BJ (cell line): Measurements from ENCODE around the gene L3MBTL2. TPM values are rescaled to one million over a fixed set of nuclear protein-coding genes. Genes with fewer than 3 reads are reported as not detected.

Experiments
- CTCF ChIA-PET: fragments of 350-600 bp; formaldehyde crosslinking; extraction: SDS; loops from one replicate; lab custom pipeline; 2021; ENCODE audit warnings: antibody characterized with exemption, inconsistent platforms; lab: Yijun Ruan, JAX
- POLR2A ChIA-PET: fragments of 300-600 bp; sonication (Branson Sonifier 250); formaldehyde crosslinking; extraction: SDS; loops from one replicate; lab custom pipeline; 2021; ENCODE audit warnings: antibody characterized with exemption; lab: Charles Lee
- DNase-seq: peaks from one replicate; pipeline ENCODE4 v3.0.0-alpha.2; 2011; ENCODE audit warnings: low read depth
- H3K27me3 ChIP-seq: 2 replicates; pipeline ENCODE4 v1.6.0; 2011; ENCODE audit warnings: low read length; ENCODE audit not compliant: control insufficient read depth, insufficient read depth
- H3K36me3 ChIP-seq: 2 replicates; pipeline ENCODE4 v1.5.1; 2011; ENCODE audit warnings: low read length; ENCODE audit not compliant: control insufficient read depth, insufficient read depth
- H3K4me3 ChIP-seq: 2 replicates; pipeline ENCODE4 v1.5.1; 2011; ENCODE audit warnings: low read depth, mild to moderate bottlenecking, control low read depth, low read length
- polyA plus RNA-seq: library from polyadenylated mRNA; depleted of rRNA; stranded (reverse); fragments of >200 nt; gene quantifications from 2 replicates; pipeline ENCODE4 v1.2.3, GENCODE V29; 2011
- TF ChIP-seq, protein P1 (sequence below): IDR thresholded peaks from 2 replicates; pipeline ENCODE4 v1.5.1; 2011; ENCODE audit warnings: low read depth, mild to moderate bottlenecking, control low read depth, inconsistent platforms, low read length, moderate library complexity; ENCODE audit not compliant: insufficient read depth

Gene L3MBTL2
- polyA plus RNA-seq, 1 experiment = 26.5 TPM

DNA sequence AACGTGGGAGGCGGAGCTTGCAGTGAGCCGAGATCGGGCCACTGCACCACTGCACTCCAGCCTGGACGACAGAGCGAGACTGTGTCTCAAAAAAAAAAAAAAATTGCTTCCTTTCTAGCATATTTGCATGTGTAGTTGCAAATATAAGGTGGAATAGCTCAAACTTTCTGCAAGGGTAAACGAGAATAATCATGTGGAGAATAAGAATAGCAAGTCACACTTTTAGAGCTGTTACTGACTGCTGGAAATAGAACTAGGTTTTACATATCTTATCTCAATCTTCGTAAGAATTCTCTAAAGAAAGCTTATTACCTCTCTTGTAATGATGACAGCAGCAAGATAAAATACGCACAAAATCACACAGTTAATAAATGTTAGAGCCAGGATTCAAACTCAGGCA lies 1.6 kb downstream of the L3MBTL2 start:
- POLR2A ChIA-PET = no interaction called here
- CTCF ChIA-PET = interaction anchor here (0.6 kb wide), 1 partner anchor 25 kb away, joined by 3 read pairs; no protein-coding TSS in a partner anchor
- H3K4me3 ChIP-seq = no peak overlapping the region
- no peak for DNase-seq
- TF ChIP-seq, protein P1, sequence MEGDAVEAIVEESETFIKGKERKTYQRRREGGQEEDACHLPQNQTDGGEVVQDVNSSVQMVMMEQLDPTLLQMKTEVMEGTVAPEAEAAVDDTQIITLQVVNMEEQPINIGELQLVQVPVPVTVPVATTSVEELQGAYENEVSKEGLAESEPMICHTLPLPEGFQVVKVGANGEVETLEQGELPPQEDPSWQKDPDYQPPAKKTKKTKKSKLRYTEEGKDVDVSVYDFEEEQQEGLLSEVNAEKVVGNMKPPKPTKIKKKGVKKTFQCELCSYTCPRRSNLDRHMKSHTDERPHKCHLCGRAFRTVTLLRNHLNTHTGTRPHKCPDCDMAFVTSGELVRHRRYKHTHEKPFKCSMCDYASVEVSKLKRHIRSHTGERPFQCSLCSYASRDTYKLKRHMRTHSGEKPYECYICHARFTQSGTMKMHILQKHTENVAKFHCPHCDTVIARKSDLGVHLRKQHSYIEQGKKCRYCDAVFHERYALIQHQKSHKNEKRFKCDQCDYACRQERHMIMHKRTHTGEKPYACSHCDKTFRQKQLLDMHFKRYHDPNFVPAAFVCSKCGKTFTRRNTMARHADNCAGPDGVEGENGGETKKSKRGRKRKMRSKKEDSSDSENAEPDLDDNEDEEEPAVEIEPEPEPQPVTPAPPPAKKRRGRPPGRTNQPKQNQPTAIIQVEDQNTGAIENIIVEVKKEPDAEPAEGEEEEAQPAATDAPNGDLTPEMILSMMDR = no peak
- H3K27me3 ChIP-seq = no peaks in the 10 kb centered on the region
- H3K36me3 ChIP-seq = peaks cover 4% of the 10 kb centered on the region; the same call in 1 of the 2 replicates

DNA sequence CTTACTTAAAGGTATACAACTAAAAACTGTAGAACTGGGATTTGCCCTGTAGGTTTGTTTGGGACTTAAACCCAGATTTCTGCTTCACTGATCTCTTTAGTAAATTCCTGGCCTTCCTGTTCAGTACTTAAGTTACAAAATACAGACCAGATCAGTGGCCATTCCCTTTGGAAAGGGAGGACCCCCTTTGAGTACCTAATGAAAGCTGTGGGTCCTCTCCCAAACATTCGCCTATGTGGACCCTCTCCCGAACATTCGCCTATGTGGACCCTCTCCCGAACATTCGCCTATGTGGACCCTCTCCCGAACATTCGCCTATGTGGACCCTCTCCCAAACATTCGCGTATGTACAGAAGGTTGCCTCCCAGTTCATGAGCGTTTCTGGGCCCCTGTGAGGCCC lies 10.3 kb downstream of the L3MBTL2 start:
- ChIA-PET POLR2A (no interaction called here), CTCF (no interaction called here)
- no peaks in the 10 kb centered on the region for H3K27me3 ChIP-seq
- H3K36me3 ChIP-seq = peaks cover 7% of the 10 kb centered on the region
- TF ChIP-seq, protein P1 = no peak
- no peak for DNase-seq
- no peak overlapping the region for H3K4me3 ChIP-seq

DNA sequence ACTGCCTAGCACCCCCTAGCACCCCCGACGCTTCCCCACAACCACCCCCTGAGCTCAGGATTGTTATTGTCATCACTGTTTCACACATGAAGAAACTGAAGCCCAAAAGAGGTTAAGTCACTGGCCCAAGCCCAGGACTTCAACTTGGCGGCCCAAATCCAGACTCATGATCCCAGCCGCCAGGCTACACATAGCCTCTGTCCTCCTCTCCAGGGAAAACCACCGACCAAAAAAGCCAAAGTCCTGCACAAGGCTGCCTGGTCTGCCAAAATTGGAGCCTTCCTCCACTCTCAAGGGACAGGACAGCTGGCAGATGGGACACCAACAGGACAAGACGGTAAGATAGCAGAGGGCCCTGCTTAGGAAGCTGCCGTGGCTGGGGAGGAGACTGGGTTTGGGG lies 10.8 kb downstream of the L3MBTL2 start:
- ChIA-PET CTCF (no interaction called here), POLR2A (no interaction called here)
- H3K36me3 ChIP-seq = peaks cover 5% of the 10 kb centered on the region
- TF ChIP-seq, protein P1 = no peak
- no peak for DNase-seq
- no peaks in the 10 kb centered on the region for H3K27me3 ChIP-seq
- H3K4me3 ChIP-seq = no peak overlapping the region

DNA sequence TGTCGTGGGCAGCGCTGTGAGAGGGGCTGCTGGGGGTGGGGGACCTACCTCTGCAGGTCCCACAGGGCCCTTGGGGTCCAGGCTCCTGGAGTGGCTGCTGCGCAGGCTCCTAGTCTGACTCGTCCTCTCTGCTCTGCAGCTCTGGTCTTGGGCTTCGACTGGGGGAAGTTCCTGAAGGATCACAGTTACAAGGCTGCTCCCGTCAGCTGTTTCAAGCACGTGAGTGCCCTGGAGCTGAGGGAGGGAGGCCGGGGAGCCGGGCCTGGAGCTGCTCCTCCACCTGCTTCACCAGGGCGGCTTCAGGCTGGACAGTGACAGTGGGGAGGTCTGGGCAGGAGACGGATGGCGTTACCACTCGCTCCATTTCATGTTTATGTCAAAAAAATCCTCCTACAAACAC lies 11.9 kb downstream of the L3MBTL2 start:
- no peaks in the 10 kb centered on the region for H3K27me3 ChIP-seq
- ChIA-PET CTCF (no interaction called here), POLR2A (no interaction called here)
- TF ChIP-seq, protein P1 = no peak
- peaks cover 7% of the 10 kb centered on the region for H3K36me3 ChIP-seq
- no peak overlapping the region for H3K4me3 ChIP-seq
- DNase-seq = no peak

DNA sequence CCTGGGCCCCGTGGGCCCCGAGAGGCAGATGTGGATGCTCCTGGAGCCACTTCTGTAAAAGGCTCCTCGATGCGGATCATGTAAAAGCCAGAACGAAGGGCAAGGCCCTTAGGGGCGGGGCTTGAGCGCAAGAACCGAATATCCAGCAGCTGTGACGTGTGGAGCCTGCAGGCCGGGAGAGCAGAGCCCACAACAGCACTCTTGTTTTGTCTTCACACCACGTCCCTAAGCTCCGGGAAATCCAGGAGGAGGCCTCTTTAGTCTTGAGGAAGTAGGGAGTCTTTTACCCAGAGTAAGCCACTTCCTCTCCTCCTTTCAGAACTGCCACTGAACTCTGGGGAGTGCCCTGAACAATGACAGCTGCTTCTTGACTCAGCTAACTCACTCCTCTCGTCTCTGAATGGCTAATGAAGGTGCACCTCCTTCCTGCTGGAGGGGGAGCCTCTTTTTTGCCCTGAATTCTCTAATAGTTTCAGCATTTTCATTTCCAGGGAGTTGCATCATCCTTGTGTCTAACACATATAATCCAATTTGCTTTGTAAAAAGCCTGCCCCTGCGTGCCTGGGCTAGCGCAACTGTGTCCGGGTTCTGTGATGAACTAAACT lies 12.5 kb downstream of the L3MBTL2 start:
- Histone ChIP-seq H3K36me3 (peaks cover 7% of the 10 kb centered on the region), H3K27me3 (no peaks in the 10 kb centered on the region), H3K4me3 (no peak overlapping the region)
- peak; percentile 62 for DNase-seq
- POLR2A ChIA-PET = interaction anchor here (0.5 kb wide), 1 partner anchor 91 kb away, joined by 3 read pairs; no protein-coding TSS in a partner anchor
- CTCF ChIA-PET = no interaction called here
- TF ChIP-seq, protein P1 = no peak
